ENCODE data around the gene ETV1.

- no peak for TF ChIP-seq CTCF (IDR thresholded peaks at IDR 0.05; ENCODE audit: poor library complexity, severe bottlenecking)
- TF ChIP-seq EZH2 (IDR thresholded peaks at IDR 0.05; ENCODE audit: borderline replicate concordance, insufficient read depth, low read length, poor library complexity, severe bottlenecking) = no peak
- TF ChIP-seq EP300 (conservative IDR thresholded peaks at IDR 0.05; ENCODE audit: poor library complexity, severe bottlenecking) = no peak
- TF ChIP-seq TAF1 (IDR thresholded peaks at IDR 0.05; ENCODE audit: low read depth) = no peak
- TF ChIP-seq REST (IDR thresholded peaks at IDR 0.05; ENCODE audit: borderline replicate concordance) = no peak
- TF ChIP-seq POLR2AphosphoS5 (IDR thresholded peaks at IDR 0.05) = no peak
- TF ChIP-seq SMC3 (conservative IDR thresholded peaks at IDR 0.05; ENCODE audit: poor library complexity) = no peak
- no peak for TF ChIP-seq RAD21 (conservative IDR thresholded peaks at IDR 0.05)
- TF ChIP-seq MXI1 (conservative IDR thresholded peaks at IDR 0.05; ENCODE audit: poor library complexity, severe bottlenecking) = no peak
These were observed 36.5 kb downstream of the ETV1 start for GRCh38 chr7:13952921-13953320.

Measured in neural cell (in vitro differentiated cells).